Neural cell (in vitro differentiated cells): ENCODE measurements around the gene ANKFY1.

Experiments used
- EZH2 ChIP-seq: fragments of 200-600, 300-800 bp; shearing (Covaris generic), sonication (generic); IDR thresholded peaks from 2 replicates; pipeline ENCODE4 v1.6.1; 2014; ENCODE audit warnings: antibody characterized with exemption, low read length, borderline replicate concordance, mild to moderate bottlenecking; ENCODE audit not compliant: insufficient read depth, poor library complexity, severe bottlenecking
- TF ChIP-seq, protein P1 (sequence below): fragments of 450-650 bp; IDR thresholded peaks from 2 replicates; pipeline ENCODE4 v1.5.1; 2014; ENCODE audit warnings: antibody characterized with exemption, mild to moderate bottlenecking, moderate library complexity; ENCODE audit not compliant: poor library complexity, severe bottlenecking
- TF ChIP-seq, protein P2 (sequence below): IDR thresholded peaks from 2 replicates; pipeline ENCODE4 v1.6.1; 2012; ENCODE audit warnings: borderline replicate concordance

DNA sequence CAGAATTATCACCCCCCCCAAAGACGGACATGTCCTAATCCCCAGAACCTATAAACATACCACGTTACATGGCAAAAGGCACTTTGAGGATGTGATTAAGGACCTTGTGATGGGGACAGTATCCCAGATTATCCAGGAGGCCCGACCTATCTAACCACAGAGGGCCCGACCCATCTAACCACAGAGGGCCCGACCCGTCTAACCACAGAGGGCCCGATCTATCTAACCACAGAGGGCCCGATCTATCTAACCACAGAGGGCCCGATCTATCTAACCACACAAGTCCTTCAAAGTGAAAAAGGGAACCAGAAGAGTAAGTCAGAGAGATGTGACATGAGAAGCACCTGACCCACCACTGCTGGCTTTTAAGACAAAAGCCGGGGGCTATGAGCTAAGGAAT lies 56.8 kb downstream of the ANKFY1 start:
- TF ChIP-seq, protein P1, sequence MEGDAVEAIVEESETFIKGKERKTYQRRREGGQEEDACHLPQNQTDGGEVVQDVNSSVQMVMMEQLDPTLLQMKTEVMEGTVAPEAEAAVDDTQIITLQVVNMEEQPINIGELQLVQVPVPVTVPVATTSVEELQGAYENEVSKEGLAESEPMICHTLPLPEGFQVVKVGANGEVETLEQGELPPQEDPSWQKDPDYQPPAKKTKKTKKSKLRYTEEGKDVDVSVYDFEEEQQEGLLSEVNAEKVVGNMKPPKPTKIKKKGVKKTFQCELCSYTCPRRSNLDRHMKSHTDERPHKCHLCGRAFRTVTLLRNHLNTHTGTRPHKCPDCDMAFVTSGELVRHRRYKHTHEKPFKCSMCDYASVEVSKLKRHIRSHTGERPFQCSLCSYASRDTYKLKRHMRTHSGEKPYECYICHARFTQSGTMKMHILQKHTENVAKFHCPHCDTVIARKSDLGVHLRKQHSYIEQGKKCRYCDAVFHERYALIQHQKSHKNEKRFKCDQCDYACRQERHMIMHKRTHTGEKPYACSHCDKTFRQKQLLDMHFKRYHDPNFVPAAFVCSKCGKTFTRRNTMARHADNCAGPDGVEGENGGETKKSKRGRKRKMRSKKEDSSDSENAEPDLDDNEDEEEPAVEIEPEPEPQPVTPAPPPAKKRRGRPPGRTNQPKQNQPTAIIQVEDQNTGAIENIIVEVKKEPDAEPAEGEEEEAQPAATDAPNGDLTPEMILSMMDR, result no peak
- no peak for TF ChIP-seq EZH2
- TF ChIP-seq, protein P2, sequence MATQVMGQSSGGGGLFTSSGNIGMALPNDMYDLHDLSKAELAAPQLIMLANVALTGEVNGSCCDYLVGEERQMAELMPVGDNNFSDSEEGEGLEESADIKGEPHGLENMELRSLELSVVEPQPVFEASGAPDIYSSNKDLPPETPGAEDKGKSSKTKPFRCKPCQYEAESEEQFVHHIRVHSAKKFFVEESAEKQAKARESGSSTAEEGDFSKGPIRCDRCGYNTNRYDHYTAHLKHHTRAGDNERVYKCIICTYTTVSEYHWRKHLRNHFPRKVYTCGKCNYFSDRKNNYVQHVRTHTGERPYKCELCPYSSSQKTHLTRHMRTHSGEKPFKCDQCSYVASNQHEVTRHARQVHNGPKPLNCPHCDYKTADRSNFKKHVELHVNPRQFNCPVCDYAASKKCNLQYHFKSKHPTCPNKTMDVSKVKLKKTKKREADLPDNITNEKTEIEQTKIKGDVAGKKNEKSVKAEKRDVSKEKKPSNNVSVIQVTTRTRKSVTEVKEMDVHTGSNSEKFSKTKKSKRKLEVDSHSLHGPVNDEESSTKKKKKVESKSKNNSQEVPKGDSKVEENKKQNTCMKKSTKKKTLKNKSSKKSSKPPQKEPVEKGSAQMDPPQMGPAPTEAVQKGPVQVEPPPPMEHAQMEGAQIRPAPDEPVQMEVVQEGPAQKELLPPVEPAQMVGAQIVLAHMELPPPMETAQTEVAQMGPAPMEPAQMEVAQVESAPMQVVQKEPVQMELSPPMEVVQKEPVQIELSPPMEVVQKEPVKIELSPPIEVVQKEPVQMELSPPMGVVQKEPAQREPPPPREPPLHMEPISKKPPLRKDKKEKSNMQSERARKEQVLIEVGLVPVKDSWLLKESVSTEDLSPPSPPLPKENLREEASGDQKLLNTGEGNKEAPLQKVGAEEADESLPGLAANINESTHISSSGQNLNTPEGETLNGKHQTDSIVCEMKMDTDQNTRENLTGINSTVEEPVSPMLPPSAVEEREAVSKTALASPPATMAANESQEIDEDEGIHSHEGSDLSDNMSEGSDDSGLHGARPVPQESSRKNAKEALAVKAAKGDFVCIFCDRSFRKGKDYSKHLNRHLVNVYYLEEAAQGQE, result no peak
